GM12878 (cell line): ENCODE data around the gene PRKCE. TPM values are rescaled to one million over a fixed set of nuclear protein-coding genes. Genes with fewer than 3 reads are reported as not detected.

Experiments used
- ATAC-seq: fragments of 200-7000 bp; cut with Tn5 transposase; 3 replicates; pipeline ENCODE4 v1.9.1; 2020; ENCODE audit warnings: mild to moderate bottlenecking, moderate library complexity
- BruUV-seq: library from RNA; stranded (reverse); fragments of 400-500 nt; replicated peaks from 2 replicates; lab custom pipeline; 2021; lab: Mats Ljungman, UMichigan
- CTCF ChIA-PET: fragments of 300-600 bp; sonication (Branson Sonifier 250); formaldehyde crosslinking; extraction: SDS; loops from one replicate; lab custom pipeline; 2021; ENCODE audit warnings: inconsistent platforms; lab: Yijun Ruan, JAX
- POLR2A ChIA-PET: fragments of 350-600 bp; formaldehyde crosslinking; extraction: SDS; loops from one replicate; lab custom pipeline; 2021; ENCODE audit warnings: inconsistent platforms; lab: Charles Lee
- RAD21 ChIA-PET: fragments of 300-600 bp; sonication (Branson Sonifier 250); formaldehyde crosslinking; loops from one replicate; lab custom pipeline; 2023; ENCODE audit warnings: antibody characterized with exemption; ENCODE audit not compliant: unreplicated experiment; lab: Charles Lee
- SMC1A ChIA-PET: fragments of 300-600 bp; sonication (Branson Sonifier 250); formaldehyde crosslinking; loops from one replicate; lab custom pipeline; 2023; ENCODE audit not compliant: unreplicated experiment, uncharacterized antibody; lab: Charles Lee
- DNase-seq: peaks from one replicate; pipeline ENCODE4 v3.0.0-alpha.2; 2011; ENCODE audit warnings: low read depth, low spot score
- FAIRE-seq: peaks from 3 replicates; lab custom pipeline; 2011; peaks lifted over from hg19 to GRCh38; lab: Jason Lieb, UNC
- H2AFZ ChIP-seq: 2 replicates; pipeline ENCODE4 v1.6.0; 2011; ENCODE audit warnings: low read depth, low read length, control low read depth; ENCODE audit not compliant: control insufficient read depth
- H3K27ac ChIP-seq: 2 replicates; pipeline ENCODE4 v1.5.1; 2011; ENCODE audit warnings: control low read depth; ENCODE audit not compliant: control insufficient read depth, insufficient read depth
- H3K27me3 ChIP-seq, 2 experiments: replicated peaks in 1 of 2; 2 replicates each; pipeline versions ENCODE4 v1.6.0 to v1.6.1; 2011; ENCODE audit warnings: low read length in 1 of 2; ENCODE audit not compliant: control insufficient read depth in 2 of 2, insufficient read depth in 2 of 2
- H3K36me3 ChIP-seq, 2 experiments: 2 replicates each; pipeline ENCODE4 v1.5.1; 2011; ENCODE audit warnings: low read length in 1 of 2; ENCODE audit not compliant: control insufficient read depth in 2 of 2, insufficient read depth in 2 of 2
- H3K4me1 ChIP-seq: 2 replicates; pipeline ENCODE4 v1.6.1; 2011; ENCODE audit warnings: mild to moderate bottlenecking, low read length, moderate library complexity, mixed read lengths; ENCODE audit not compliant: control insufficient read depth, insufficient read depth
- H3K4me2 ChIP-seq: 2 replicates; pipeline ENCODE4 v1.6.0; 2011; ENCODE audit warnings: control low read depth; ENCODE audit not compliant: control insufficient read depth, insufficient read depth
- H3K4me3 ChIP-seq: fragments of 200-600 bp; sonication (generic); 2 replicates; pipeline ENCODE4 v1.5.1; 2016
- H3K79me2 ChIP-seq: 2 replicates; pipeline ENCODE4 v1.6.0; 2011; ENCODE audit warnings: low read length; ENCODE audit not compliant: control insufficient read depth, insufficient read depth
- H3K9ac ChIP-seq: 2 replicates; pipeline ENCODE4 v1.8.0; 2011; ENCODE audit warnings: low read length, control low read depth, mixed read lengths; ENCODE audit not compliant: control insufficient read depth, insufficient read depth
- H3K9me3 ChIP-seq: replicated peaks from 3 replicates; pipeline ENCODE4 v1.5.1; 2011; ENCODE audit warnings: mild to moderate bottlenecking, low read length; ENCODE audit not compliant: control insufficient read depth, insufficient read depth
- H4K20me1 ChIP-seq: 2 replicates; pipeline ENCODE4 v1.6.0; 2011; ENCODE audit not compliant: control insufficient read depth, insufficient read depth
- ASH2L ChIP-seq: fragments of 300-600, 200-600 bp; sonication (generic); IDR thresholded peaks from 2 replicates; pipeline ENCODE4 v1.6.1; 2017; ENCODE audit warnings: low read depth, mild to moderate bottlenecking, borderline replicate concordance
- CEBPZ ChIP-seq: fragments of 150-350 bp; IDR thresholded peaks from 2 replicates; pipeline ENCODE4 v1.6.1; 2016; ENCODE audit warnings: low read depth, low read length
- ETV6 ChIP-seq, 2 experiments: fragments of 450-650 bp in 1 of 2; IDR thresholded peaks in 1 of 2; conservative IDR thresholded peaks in 1 of 2; 2 replicates each; pipeline ENCODE4 v1.6.1; 2014; ENCODE audit warnings: antibody characterized with exemption in 1 of 2, borderline replicate concordance in 1 of 2, low read depth in 1 of 2, mild to moderate bottlenecking in 1 of 2, moderate library complexity in 1 of 2
- GABPA ChIP-seq: IDR thresholded peaks from 2 replicates; pipeline ENCODE4 v1.6.1; 2014; ENCODE audit warnings: antibody characterized with exemption, low read depth, mild to moderate bottlenecking, inconsistent platforms
- LARP7 ChIP-seq: fragments of 450-650 bp; IDR thresholded peaks from 2 replicates; pipeline ENCODE4 v1.6.1; 2017; ENCODE audit warnings: mild to moderate bottlenecking
- MXI1 ChIP-seq: fragments of 150-350 bp; IDR thresholded peaks from 2 replicates; pipeline ENCODE4 v1.6.1; 2011; ENCODE audit warnings: low read depth, mild to moderate bottlenecking, inconsistent platforms, low read length, improper control_type of control experiment
- NFXL1 ChIP-seq: fragments of 450-650 bp; IDR thresholded peaks from 2 replicates; pipeline ENCODE4 v1.6.1; 2017; ENCODE audit warnings: antibody characterized with exemption, mild to moderate bottlenecking, borderline replicate concordance
- RBBP5 ChIP-seq: fragments of 200-600 bp; sonication (generic); conservative IDR thresholded peaks from 2 replicates; pipeline ENCODE4 v1.6.1; 2016
- RFX5 ChIP-seq: IDR thresholded peaks from 2 replicates; pipeline ENCODE4 v1.6.1; 2011; ENCODE audit warnings: low read depth, low read length, improper control_type of control experiment
- SKIL ChIP-seq: fragments of 450-650 bp; IDR thresholded peaks from 2 replicates; pipeline ENCODE4 v1.6.1; 2017; ENCODE audit warnings: mild to moderate bottlenecking, low read depth, inconsistent platforms; ENCODE audit not compliant: poor library complexity, severe bottlenecking
- SMAD5 ChIP-seq: IDR thresholded peaks from 2 replicates; pipeline ENCODE4 v1.6.1; 2016; ENCODE audit warnings: antibody characterized with exemption, low read depth
- TCF12 ChIP-seq: IDR thresholded peaks from 2 replicates; pipeline ENCODE4 v1.6.1; 2011; ENCODE audit warnings: low read depth, mild to moderate bottlenecking, low read length
- ZNF217 ChIP-seq: fragments of 450-650 bp; IDR thresholded peaks from 2 replicates; pipeline ENCODE4 v1.6.1; 2017; ENCODE audit warnings: antibody characterized with exemption, mild to moderate bottlenecking
- ZNF622 ChIP-seq: fragments of 450-650 bp; IDR thresholded peaks from 2 replicates; pipeline ENCODE4 v1.6.1; 2017; ENCODE audit warnings: mild to moderate bottlenecking, inconsistent platforms
- ZNF687 ChIP-seq: fragments of 450-650 bp; IDR thresholded peaks from 2 replicates; pipeline ENCODE4 v1.6.1; 2017; ENCODE audit warnings: mild to moderate bottlenecking, moderate library complexity
- WGBS: methylation state at CpG from one replicate; pipeline ENCODE4 v1.1.6; 2016; ENCODE audit warnings: low lambda C conversion rate; ENCODE audit not compliant: insufficient replicate concordance, insufficient coverage; ENCODE audit errors: missing lambda C conversion rate; 5-methylcytosine and 5-hydroxymethylcytosine counted together
- in situ Hi-C: fragments of 300-500 bp; cut with MboI; formaldehyde crosslinking; loops from 9 replicates; pipeline ENCODE4 v1.14.3; 2018; ENCODE audit warnings: mixed read lengths
- intact Hi-C: fragments of 100-400 bp; cut with micrococcal nuclease; formaldehyde crosslinking; loops from one replicate; pipeline ENCODE4 v1.14.2; 2022; ENCODE audit not compliant: unreplicated experiment
- polyA plus RNA-seq, 11 experiments: library from polyadenylated mRNA; depleted of rRNA in 4 of 11; unstranded in 6 of 11; stranded (reverse) in 5 of 11; fragments of >200 nt; fragmentation: Nextera tagmentation in 4 of 11; fragmentation: Illumina TruSeq in 1 of 11; extraction: Ambion mirVana in 4 of 11; extraction: Trizol in 1 of 11; gene quantifications; 1 replicate in 1 of 11; 2 replicates in 10 of 11; pipeline versions ENCODE4 v1.2.1 to v1.2.3, GENCODE V29; 2011 to 2016; ENCODE audit warnings: inconsistent platforms in 2 of 11, missing spikeins in 2 of 11, low read depth in 1 of 11
- total RNA-seq, 4 experiments: library from RNA; depleted of rRNA in 3 of 4; stranded (reverse); fragments of >200 nt in 3 of 4; fragmentation: Illumina TruSeq in 1 of 4; extraction: Trizol in 1 of 4; gene quantifications; 2 replicates each; pipeline versions ENCODE4 v1.2.1 to v1.2.3, GENCODE V29; 2013 to 2021

The PRKCE gene
- total and polyA plus RNA-seq, 10 of the 15 experiments (the other 5 are each of a cell fraction or from before 2014, with no cell fraction given), result 2.6 to 28.2 (median 11.3) TPM

- DNase-seq (no peak), FAIRE-seq (no peak), ATAC-seq (no peak)
- no TSS peak for BruUV-seq
- Histone ChIP-seq H2AFZ (no peak overlapping the region), H3K27ac (no peak overlapping the region), H3K4me1 (peaks cover 6% of the 10 kb centered on the region; the same call in 1 of the 2 replicates), H3K36me3 (no peaks in the 10 kb centered on the region; a peak in 1 of 4 replicates), H3K9me3 (no peaks in the 10 kb centered on the region), H4K20me1 (no peaks in the 10 kb centered on the region), H3K27me3 (no peaks in the 10 kb centered on the region), H3K4me3 (no peak overlapping the region), H3K79me2 (peaks cover 2% of the 10 kb centered on the region; the same call in 1 of the 2 replicates), H3K4me2 (no peak overlapping the region), H3K9ac (no peak overlapping the region)
- SMC1A ChIA-PET, result interaction anchor here (1.3 to 1.4 kb wide), 2 partner anchors 12 to 16 kb away, joined by 3 read pairs; no protein-coding TSS in a partner anchor
- WGBS, result 50% methylated on average over 7 of the region's 7 CpGs
- POLR2A ChIA-PET, result no interaction called here
- intact Hi-C loops (no loop called here), in situ Hi-C loops (no loop called here)
- RAD21 ChIA-PET, result no interaction called here
- CTCF ChIA-PET, result no interaction called here
- TF ChIP-seq ZNF217 (no peak), MXI1 (no peak), RBBP5 (no peak), RFX5 (no peak), TCF12 (no peak), LARP7 (no peak), CEBPZ (no peak), GABPA (no peak), SMAD5 (no peak), SKIL (no peak), ZNF687 (no peak), ETV6 (conservative IDR thresholded peaks at IDR 0.05 in 1 of 2, IDR thresholded peaks at IDR 0.05 in 1 of 2; ENCODE audit: borderline replicate concordance in 1 of 2, low read depth in 1 of 2) (no peak), NFXL1 (no peak), ASH2L (no peak), ZNF622 (no peak)
Observed at GRCh38 chr2:45669032-45669486, 17.6 kb downstream of the PRKCE start.
